Retinal pigment epithelial cell (primary cell): ENCODE results near the gene SIL1.

Experiments
- DNase-seq: peaks from one replicate; pipeline ENCODE4 v3.0.0-alpha.2; 2010; ENCODE audit warnings: low read depth
- H3K4me3 ChIP-seq: 2 replicates; pipeline ENCODE4 v1.5.1; 2011; ENCODE audit warnings: mild to moderate bottlenecking, low read length, control low read depth, moderate library complexity
- CTCF ChIP-seq: conservative IDR thresholded peaks from 2 replicates; pipeline ENCODE4 v1.5.1; 2011; ENCODE audit warnings: low read depth, low read length, control low read depth, inconsistent platforms

The SIL1 gene

GRCh38 chr5:138930371-138931097, 267.6 kb downstream of the SIL1 start:
- DNase-seq: no peak
- H3K4me3 ChIP-seq: no peak overlapping the region
- TF ChIP-seq CTCF: no peak

- DNase-seq: no peak
- H3K4me3 ChIP-seq: no peak overlapping the region
- TF ChIP-seq CTCF: no peak
These were observed 268.6 kb downstream of the SIL1 start for GRCh38 chr5:138929571-138929955.

- no peak for DNase-seq
- H3K4me3 ChIP-seq: no peak overlapping the region
- no peak for TF ChIP-seq CTCF
These were observed 270.2 kb downstream of the SIL1 start for GRCh38 chr5:138927979-138928378.

GRCh38 chr5:138927544-138927943, 270.6 kb downstream of the SIL1 start:
- H3K4me3 ChIP-seq: no peak overlapping the region
- TF ChIP-seq CTCF: no peak
- no peak for DNase-seq

- no peak for TF ChIP-seq CTCF
- no peak for DNase-seq
- H3K4me3 ChIP-seq: no peak overlapping the region
These were observed 271.3 kb downstream of the SIL1 start for GRCh38 chr5:138926688-138927448.

- no peak for TF ChIP-seq CTCF
- no peak for DNase-seq
- no peak overlapping the region for H3K4me3 ChIP-seq
These were observed 271.9 kb downstream of the SIL1 start for GRCh38 chr5:138926257-138926656.
